Keratinocyte (primary cell): ENCODE results near the gene PIGW. TPM values are rescaled to one million over a fixed set of nuclear protein-coding genes. Genes with fewer than 3 reads are reported as not detected.

ENCODE experiments used
- DNase-seq: peaks from one replicate; pipeline ENCODE4 v3.0.0-alpha.2; 2011; ENCODE audit warnings: low read depth, missing footprints, low spot score
- FAIRE-seq: peaks from 2 replicates; lab custom pipeline; 2011; peaks lifted over from hg19 to GRCh38; lab: Jason Lieb, UNC
- H2AFZ ChIP-seq: 2 replicates; pipeline ENCODE4 v1.6.0; 2012; ENCODE audit warnings: low read length, control low read depth, inconsistent platforms; ENCODE audit not compliant: control insufficient read depth
- H3K27ac ChIP-seq: 2 replicates; pipeline ENCODE4 v1.5.1; 2011; ENCODE audit warnings: low read length; ENCODE audit not compliant: control insufficient read depth, insufficient read depth
- H3K27me3 ChIP-seq: 3 replicates; pipeline ENCODE4 v1.6.0; 2011; ENCODE audit warnings: low read length; ENCODE audit not compliant: control insufficient read depth, insufficient read depth; ENCODE audit errors: extremely low read depth
- H3K36me3 ChIP-seq, 2 experiments: 2 replicates in 1 of 2; 3 replicates in 1 of 2; pipeline ENCODE4 v1.5.1; 2011; ENCODE audit warnings: low read length in 2 of 2, mild to moderate bottlenecking in 1 of 2; ENCODE audit not compliant: control insufficient read depth in 2 of 2, insufficient read depth in 2 of 2; ENCODE audit errors: extremely low read depth in 1 of 2
- H3K4me1 ChIP-seq: 3 replicates; pipeline ENCODE4 v1.5.1; 2011; ENCODE audit warnings: low read length; ENCODE audit not compliant: control insufficient read depth, insufficient read depth; ENCODE audit errors: extremely low read depth
- H3K4me2 ChIP-seq: 3 replicates; pipeline ENCODE4 v1.6.0; 2011; ENCODE audit warnings: low read depth, low read length; ENCODE audit not compliant: control insufficient read depth, insufficient read depth; ENCODE audit errors: extremely low read depth
- H3K4me3 ChIP-seq, 3 experiments: fragments of 200-600 bp in 1 of 3; sonication (generic) in 1 of 3; 2 replicates in 2 of 3; 3 replicates in 1 of 3; pipeline ENCODE4 v1.5.1; 2011 to 2016; ENCODE audit warnings: low read length in 3 of 3, mild to moderate bottlenecking in 3 of 3, control low read depth in 2 of 3, inconsistent platforms in 1 of 3, low read depth in 1 of 3, mixed read lengths in 1 of 3, mixed run types in 1 of 3, moderate library complexity in 1 of 3; ENCODE audit not compliant: control insufficient read depth in 2 of 3, insufficient read depth in 2 of 3; ENCODE audit errors: extremely low read depth in 1 of 3
- H3K79me2 ChIP-seq: 2 replicates; pipeline ENCODE4 v1.6.0; 2012; ENCODE audit warnings: low read length; ENCODE audit not compliant: control insufficient read depth, insufficient read depth
- H3K9ac ChIP-seq: 3 replicates; pipeline ENCODE4 v1.6.0; 2011; ENCODE audit warnings: low read length; ENCODE audit not compliant: control insufficient read depth, insufficient read depth; ENCODE audit errors: extremely low read depth
- H3K9me1 ChIP-seq: 3 replicates; pipeline ENCODE4 v1.6.0; 2011; ENCODE audit warnings: low read length; ENCODE audit not compliant: control insufficient read depth, insufficient read depth; ENCODE audit errors: extremely low read depth
- H3K9me3 ChIP-seq: 2 replicates; pipeline ENCODE4 v1.5.1; 2012; ENCODE audit warnings: low read depth, low read length; ENCODE audit not compliant: control insufficient read depth
- H4K20me1 ChIP-seq: 3 replicates; pipeline ENCODE4 v1.6.0; 2011; ENCODE audit warnings: low read length; ENCODE audit not compliant: control insufficient read depth, insufficient read depth; ENCODE audit errors: extremely low read depth
- CTCF ChIP-seq, 3 experiments: IDR thresholded peaks in 1 of 3; conservative IDR thresholded peaks in 1 of 3; optimal IDR thresholded peaks in 1 of 3; 2 replicates in 2 of 3; 3 replicates in 1 of 3; pipeline versions ENCODE3 to v1.5.1; 2011; ENCODE audit warnings: low read length in 3 of 3, mild to moderate bottlenecking in 3 of 3, moderate library complexity in 2 of 3, control low read depth in 1 of 3, inconsistent platforms in 1 of 3; ENCODE audit not compliant: insufficient read depth in 2 of 3; ENCODE audit errors: extremely low read depth in 1 of 3
- EZH2 ChIP-seq: IDR thresholded peaks from one replicate; pipeline ENCODE4 v1.6.1; 2012; ENCODE audit warnings: inconsistent platforms, mild to moderate bottlenecking, low read length, moderate library complexity
- dilution Hi-C: fragments of 300-500 bp; cut with MboI; formaldehyde crosslinking; loops from one replicate; pipeline ENCODE4 v1.7.0; 2020; ENCODE audit warnings: low sequenced_read_pairs; ENCODE audit not compliant: extremely low pct_ligation_motif_present
- polyA plus RNA-seq, 5 experiments: library from polyadenylated mRNA; depleted of rRNA in 3 of 5; stranded (reverse) in 3 of 5; stranded (forward) in 1 of 5; unstranded in 1 of 5; fragments of >200 nt; gene quantifications; 1 replicate in 1 of 5; 2 replicates in 3 of 5; 3 replicates in 1 of 5; pipeline versions ENCODE4 v1.2.1 to v1.2.3, GENCODE V29; 2011 to 2012; ENCODE audit warnings: missing spikeins in 2 of 5, low read depth in 1 of 5, low replicate concordance in 1 of 5

Gene PIGW
- polyA plus RNA-seq, 1 donor (not counting 4 experiments of a cell fraction or from before 2014, with no cell fraction given), result 9.8 TPM

- H3K79me2 ChIP-seq, result peaks cover 23% of the 10 kb centered on the region
- H3K9ac ChIP-seq, result peak overlapping the region; percentile 99
- H3K9me1 ChIP-seq, result peaks cover 4% of the 10 kb centered on the region
These were observed 888 bp downstream of the PIGW start for GRCh38 chr17:36535669-36536081.

GRCh38 chr17:36540696-36541095 lies 5.9 kb downstream of the PIGW start:
- no peak overlapping the region for H3K9ac ChIP-seq
- H3K4me2 ChIP-seq, result no peak overlapping the region
- peaks cover 8 to 11% of the 10 kb centered on the region in 2 experiments for H3K36me3 ChIP-seq
- peaks cover 10% of the 10 kb centered on the region for H3K4me1 ChIP-seq
- no peaks in the 10 kb centered on the region for H3K27me3 ChIP-seq
- peaks cover 40% of the 10 kb centered on the region for H3K79me2 ChIP-seq
- no peak overlapping the region for H3K27ac ChIP-seq
- TF ChIP-seq CTCF (optimal IDR thresholded peaks at IDR 0.05 in 1 of 3, IDR thresholded peaks at IDR 0.05 in 1 of 3, conservative IDR thresholded peaks at IDR 0.05 in 1 of 3; ENCODE audit: extremely low read depth in 1 of 3, insufficient read depth in 2 of 3, low read length in 3 of 3), result no peak
- TF ChIP-seq EZH2, result no peak
- H3K4me3 ChIP-seq, result no peak overlapping the region
- no peaks in the 10 kb centered on the region for H4K20me1 ChIP-seq
- FAIRE-seq (no peak), DNase-seq (no peak)
- no peaks in the 10 kb centered on the region for H3K9me1 ChIP-seq
- no peak overlapping the region for H2AFZ ChIP-seq
- dilution Hi-C loops, result no loop called here
- H3K9me3 ChIP-seq, result no peaks in the 10 kb centered on the region

More at GRCh38 chr17:36535669-36536081, 888 bp downstream of the PIGW start:
- Histone ChIP-seq H3K4me1 (peaks cover 31% of the 10 kb centered on the region), H3K27ac (peak overlapping the region; percentile 99), H3K27me3 (no peaks in the 10 kb centered on the region), H3K36me3 (peaks cover 14 to 29% of the 10 kb centered on the region in 2 experiments), H3K4me2 (peak overlapping the region; percentile 82), H3K9me3 (no peaks in the 10 kb centered on the region), H3K4me3 (peak overlapping the region; percentile 63 to 91 (median 79)), H2AFZ (peak overlapping the region; percentile 71), H4K20me1 (no peaks in the 10 kb centered on the region)
- TF ChIP-seq CTCF (optimal IDR thresholded peaks at IDR 0.05 in 1 of 3, IDR thresholded peaks at IDR 0.05 in 1 of 3, conservative IDR thresholded peaks at IDR 0.05 in 1 of 3; ENCODE audit: extremely low read depth in 1 of 3, insufficient read depth in 2 of 3, low read length in 3 of 3) (no peak), EZH2 (no peak)
- DNase-seq (no peak), FAIRE-seq (no peak)
- dilution Hi-C loops, result no loop called here
